SU-DHL-6 (cell line): Measurements from ENCODE around the gene ECI2.

Source experiments
- H2AFZ ChIP-seq: fragments of 200-600 bp; sonication (generic); 2 replicates; pipeline ENCODE4 v1.6.1; 2014; ENCODE audit warnings: low read depth, mild to moderate bottlenecking, moderate library complexity, mixed read lengths, antibody characterized with exemption, low read length; ENCODE audit not compliant: severe bottlenecking
- H3F3A ChIP-seq: fragments of 200-600 bp; shearing (Covaris generic); 2 replicates; pipeline ENCODE4 v1.6.0; 2016; ENCODE audit warnings: antibody characterized with exemption, mild to moderate bottlenecking; ENCODE audit not compliant: insufficient read depth
- H3K27ac ChIP-seq: fragments of 200-600 bp; sonication (generic); 2 replicates; pipeline ENCODE4 v1.5.1; 2016; ENCODE audit warnings: low read depth, mild to moderate bottlenecking, low read length, moderate library complexity, mixed read lengths
- H3K27me3 ChIP-seq: fragments of 200-600 bp; sonication (generic), shearing (Covaris generic); 2 replicates; pipeline ENCODE4 v1.6.0; 2014; ENCODE audit warnings: mild to moderate bottlenecking, low read length
- H3K36me3 ChIP-seq: fragments of 200-600 bp; sonication (generic); 2 replicates; pipeline ENCODE4 v1.6.1; 2014; ENCODE audit warnings: mild to moderate bottlenecking, low read length, mixed read lengths
- H3K4me2 ChIP-seq: fragments of 300-600, 200-600 bp; shearing (Covaris generic), sonication (generic); 2 replicates; pipeline ENCODE4 v1.6.0; 2014; ENCODE audit warnings: low read length, low read depth, mild to moderate bottlenecking; ENCODE audit not compliant: poor library complexity, severe bottlenecking
- H3K4me3 ChIP-seq: fragments of 200-600 bp; sonication (generic); 2 replicates; pipeline ENCODE4 v1.5.1; 2014; ENCODE audit warnings: antibody characterized with exemption, low read length, mild to moderate bottlenecking, mixed read lengths; ENCODE audit not compliant: insufficient read depth, poor library complexity, severe bottlenecking
- H3K79me2 ChIP-seq: fragments of 200-600 bp; sonication (generic); 2 replicates; pipeline ENCODE4 v1.6.1; 2014; ENCODE audit warnings: mild to moderate bottlenecking, low read length, moderate library complexity; ENCODE audit not compliant: insufficient read depth
- H3K9ac ChIP-seq: fragments of 200-600 bp; sonication (generic); 2 replicates; pipeline ENCODE4 v1.7.0; 2014; ENCODE audit warnings: mild to moderate bottlenecking, low read length
- H3K9me2 ChIP-seq: fragments of 200-600 bp; sonication (generic); replicated peaks from 2 replicates; pipeline ENCODE4 v1.6.1; 2014; ENCODE audit warnings: low read length; ENCODE audit not compliant: insufficient read depth
- H3K9me3 ChIP-seq: fragments of 200-600 bp; sonication (generic); 2 replicates; pipeline ENCODE4 v1.6.1; 2014; ENCODE audit warnings: low read length, mixed read lengths; ENCODE audit not compliant: insufficient read depth
- H4K20me1 ChIP-seq: fragments of 200-600 bp; sonication (generic); 2 replicates; pipeline ENCODE4 v1.6.1; 2014; ENCODE audit warnings: low read depth, mild to moderate bottlenecking, antibody characterized with exemption, low read length, moderate library complexity, mixed read lengths
- EZH2phosphoT487 ChIP-seq: fragments of 200-600 bp; sonication (generic), shearing (Covaris generic); conservative IDR thresholded peaks from 2 replicates; pipeline ENCODE4 v1.6.1; 2018; ENCODE audit warnings: mild to moderate bottlenecking, antibody characterized with exemption, low read length, moderate library complexity, mixed read lengths
- TF ChIP-seq, protein P1 (sequence below): fragments of 200-600 bp; sonication (generic); IDR thresholded peaks from one replicate; pipeline ENCODE4 v1.5.1; 2017; ENCODE audit warnings: antibody characterized with exemption, mild to moderate bottlenecking, low read length, moderate library complexity; ENCODE audit not compliant: insufficient read depth, poor library complexity, severe bottlenecking

Gene ECI2

DNA sequence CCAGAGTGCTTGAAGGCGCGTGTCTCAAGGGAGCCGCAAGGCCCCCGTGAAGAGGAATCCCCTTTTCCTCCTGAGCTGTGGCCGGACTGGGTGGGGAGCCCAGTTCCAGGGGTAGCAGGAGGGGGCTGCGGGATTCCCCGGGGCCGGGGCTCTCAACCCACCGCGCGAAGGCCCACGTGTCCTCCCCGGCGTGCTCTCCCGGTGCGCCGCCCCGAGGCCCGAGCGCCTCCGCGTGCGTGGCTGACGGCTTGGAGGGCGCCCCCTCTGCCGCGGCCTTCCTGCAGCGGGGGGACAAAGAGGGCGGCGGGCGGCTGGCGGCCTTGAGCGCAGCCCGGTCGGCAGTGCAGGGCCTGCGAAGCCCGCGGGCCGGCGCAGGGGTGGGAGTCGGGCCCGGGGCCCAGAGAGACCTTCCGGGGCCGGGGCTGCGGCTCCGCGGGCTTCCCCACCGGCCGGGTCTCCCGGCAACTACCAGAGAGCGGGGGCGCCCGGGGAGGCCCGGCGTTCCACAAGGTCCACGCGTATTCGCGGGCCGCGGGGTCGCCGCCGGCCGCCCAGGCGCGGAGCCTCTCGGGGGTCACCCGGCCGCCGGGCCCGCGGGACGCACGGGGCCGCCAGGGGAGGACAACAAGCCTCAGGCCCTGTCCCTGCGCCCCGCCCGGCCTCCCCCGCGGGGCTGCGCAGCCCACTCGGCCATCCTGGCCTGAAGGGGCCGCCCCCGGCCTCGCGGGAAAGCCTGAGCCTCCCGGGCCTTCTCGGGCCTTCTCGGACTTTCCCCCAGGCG, 56.5 kb downstream of the ECI2 start, which contains the start of gene FAM217A:
Gene FAM217A (minus strand): TSS at position 447 of the 781 bp plus-strand sequence. CDS start 1,723 bp downstream, outside the sequence.
- TF ChIP-seq EZH2phosphoT487 = no peak
- TF ChIP-seq, protein P1, sequence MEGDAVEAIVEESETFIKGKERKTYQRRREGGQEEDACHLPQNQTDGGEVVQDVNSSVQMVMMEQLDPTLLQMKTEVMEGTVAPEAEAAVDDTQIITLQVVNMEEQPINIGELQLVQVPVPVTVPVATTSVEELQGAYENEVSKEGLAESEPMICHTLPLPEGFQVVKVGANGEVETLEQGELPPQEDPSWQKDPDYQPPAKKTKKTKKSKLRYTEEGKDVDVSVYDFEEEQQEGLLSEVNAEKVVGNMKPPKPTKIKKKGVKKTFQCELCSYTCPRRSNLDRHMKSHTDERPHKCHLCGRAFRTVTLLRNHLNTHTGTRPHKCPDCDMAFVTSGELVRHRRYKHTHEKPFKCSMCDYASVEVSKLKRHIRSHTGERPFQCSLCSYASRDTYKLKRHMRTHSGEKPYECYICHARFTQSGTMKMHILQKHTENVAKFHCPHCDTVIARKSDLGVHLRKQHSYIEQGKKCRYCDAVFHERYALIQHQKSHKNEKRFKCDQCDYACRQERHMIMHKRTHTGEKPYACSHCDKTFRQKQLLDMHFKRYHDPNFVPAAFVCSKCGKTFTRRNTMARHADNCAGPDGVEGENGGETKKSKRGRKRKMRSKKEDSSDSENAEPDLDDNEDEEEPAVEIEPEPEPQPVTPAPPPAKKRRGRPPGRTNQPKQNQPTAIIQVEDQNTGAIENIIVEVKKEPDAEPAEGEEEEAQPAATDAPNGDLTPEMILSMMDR = no peak
- Histone ChIP-seq H3K9me3 (no peaks in the 10 kb centered on the region), H3K9ac (no peak within 1 kb of the TSS), H3K4me2 (no peak within 1 kb of the TSS), H4K20me1 (no peaks in the 10 kb centered on the region), H3K9me2 (no peaks in the 10 kb centered on the region), H3K27ac (no peak within 1 kb of the TSS), H3K27me3 (no peaks in the 10 kb centered on the region), H3F3A (no peaks in the 10 kb centered on the region), H3K4me3 (no peak within 1 kb of the TSS), H3K36me3 (no peaks in the 10 kb centered on the region), H2AFZ (no peak within 1 kb of the TSS), H3K79me2 (no peaks in the 10 kb centered on the region)

DNA sequence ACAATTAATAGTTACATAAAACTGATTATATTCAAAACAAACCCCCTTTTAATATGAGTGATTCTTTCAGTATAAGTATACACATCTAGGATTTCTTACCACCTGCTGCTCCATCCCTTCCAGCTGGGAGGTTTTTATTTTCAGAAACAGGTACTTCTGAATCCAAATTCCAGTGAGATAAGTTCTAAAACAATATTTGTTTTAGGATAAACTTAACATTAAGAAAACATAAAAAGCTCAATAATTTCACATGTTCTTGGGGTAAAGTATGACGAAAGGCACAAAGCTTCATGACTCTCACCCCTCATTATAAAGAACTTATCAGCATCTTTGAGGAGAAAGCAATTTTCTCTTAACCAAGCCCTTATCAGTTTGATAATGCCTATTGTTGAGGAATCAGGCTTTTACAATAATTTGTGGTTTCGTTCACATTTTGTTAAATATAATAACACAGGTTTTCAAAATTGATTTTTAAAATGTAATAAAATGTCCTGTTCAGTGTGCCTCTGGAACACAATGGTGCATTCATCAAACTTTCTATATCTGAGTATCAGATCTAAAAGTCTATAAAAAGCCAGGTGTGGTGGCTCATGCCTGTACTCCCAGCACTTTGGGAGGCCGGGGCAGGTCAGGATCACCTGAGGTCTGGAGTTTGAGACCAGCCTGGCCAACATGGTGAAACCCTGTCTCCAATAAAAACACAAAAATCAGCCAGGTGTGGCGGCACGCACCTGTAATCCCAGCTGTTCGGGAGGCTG, 60.7 kb downstream of the ECI2 start:
- no peak overlapping the region for H2AFZ ChIP-seq
- no peaks in the 10 kb centered on the region for H3K27me3 ChIP-seq
- TF ChIP-seq, protein P1 = no peak
- TF ChIP-seq EZH2phosphoT487 = no peak
- H3K4me2 ChIP-seq = no peak overlapping the region
- H3K9me3 ChIP-seq = no peaks in the 10 kb centered on the region
- H3F3A ChIP-seq = no peaks in the 10 kb centered on the region
- H3K79me2 ChIP-seq = no peaks in the 10 kb centered on the region
- H3K9ac ChIP-seq = no peak overlapping the region
- H4K20me1 ChIP-seq = no peaks in the 10 kb centered on the region
- no peak overlapping the region for H3K27ac ChIP-seq
- no peaks in the 10 kb centered on the region for H3K9me2 ChIP-seq
- H3K36me3 ChIP-seq = no peaks in the 10 kb centered on the region
- no peak overlapping the region for H3K4me3 ChIP-seq

GRCh38 chr6:4071330-4071729, 64.0 kb downstream of the ECI2 start:
- no peak overlapping the region for H3K9ac ChIP-seq
- peaks cover 10% of the 10 kb centered on the region; the same call in 1 of the 2 replicates for H3F3A ChIP-seq
- no peaks in the 10 kb centered on the region for H3K79me2 ChIP-seq
- H3K9me2 ChIP-seq = no peaks in the 10 kb centered on the region
- no peak overlapping the region for H3K27ac ChIP-seq
- H3K4me3 ChIP-seq = no peak overlapping the region
- no peak overlapping the region for H3K4me2 ChIP-seq
- H3K9me3 ChIP-seq = no peaks in the 10 kb centered on the region
- TF ChIP-seq, protein P1 = no peak
- TF ChIP-seq EZH2phosphoT487 = no peak
- no peaks in the 10 kb centered on the region for H3K36me3 ChIP-seq
- H2AFZ ChIP-seq = no peak overlapping the region
- H4K20me1 ChIP-seq = no peaks in the 10 kb centered on the region
- no peaks in the 10 kb centered on the region for H3K27me3 ChIP-seq
